Iris pigment epithelial cell (primary cell): ENCODE measurements around the gene C1orf53.
"Not testable (repeated sequence)": the region's sequence is repeated elsewhere in the genome, so short reads cannot be mapped to it uniquely, and the experiment has no call there.

Experiments used
- DNase-seq: peaks from one replicate; pipeline ENCODE4 v3.0.0-alpha.2; 2011; ENCODE audit warnings: low read depth

The C1orf53 gene

DNA sequence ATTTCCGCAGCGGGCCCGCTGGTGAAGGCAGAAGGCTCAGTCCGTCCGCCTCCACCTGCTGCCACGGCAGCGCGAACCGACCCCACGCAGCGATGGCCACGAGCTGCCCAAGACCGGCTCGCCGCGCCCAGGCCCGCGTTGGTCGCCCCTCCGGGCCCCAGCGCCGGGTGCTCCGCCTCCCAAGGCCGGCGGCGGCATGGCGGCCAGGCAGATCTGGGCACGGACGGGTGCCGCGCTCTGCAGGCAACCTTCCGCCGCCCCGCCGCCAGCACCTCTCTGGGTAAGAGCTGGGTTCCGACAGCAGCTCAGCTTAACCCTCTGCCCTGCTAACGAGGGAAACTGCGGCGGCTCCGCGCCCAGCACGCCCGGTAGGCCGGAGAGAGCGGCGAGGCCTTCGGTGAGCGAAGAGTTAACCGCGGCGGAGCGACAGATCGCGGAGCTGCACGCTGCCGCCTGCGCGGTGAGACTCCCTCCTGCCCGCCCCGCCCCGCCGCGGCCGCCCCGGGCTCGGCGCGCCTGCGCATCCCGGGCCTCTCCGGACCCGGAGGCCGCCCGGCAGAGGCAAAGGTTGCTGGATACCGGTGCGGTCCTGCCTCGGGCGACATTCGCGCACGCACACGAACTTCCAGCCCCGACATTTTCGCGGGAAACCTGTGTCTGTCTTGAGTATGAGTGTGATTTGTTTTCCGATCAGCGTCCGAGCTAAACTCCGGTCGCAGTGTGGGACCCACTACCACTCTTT lies at the start of gene C1orf53:
C1orf53 (plus strand) TSS at position 177 of the 742 bp plus-strand sequence; CDS start at position 197, 20 bp downstream.
- peak; percentile 86 for DNase-seq

DNA sequence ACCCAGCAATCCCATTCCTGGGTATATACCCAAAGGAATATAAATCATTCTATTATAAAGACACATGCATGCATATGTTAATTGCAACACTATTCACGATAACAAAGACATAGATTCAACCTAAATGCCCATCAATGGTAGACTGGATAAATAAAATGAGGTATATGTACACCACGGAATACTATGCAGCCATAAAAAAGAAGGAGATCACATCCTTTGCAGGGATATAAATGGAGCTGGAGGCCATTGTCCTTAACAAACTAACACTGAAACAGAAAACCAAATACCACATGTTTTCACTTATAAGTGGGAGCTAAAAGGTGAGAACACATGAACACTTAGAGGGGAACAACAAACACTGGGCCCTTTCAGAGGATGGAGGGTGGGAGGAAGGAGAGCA lies 46.7 kb upstream of the C1orf53 start:
- DNase-seq = not testable (repeated sequence)

DNA sequence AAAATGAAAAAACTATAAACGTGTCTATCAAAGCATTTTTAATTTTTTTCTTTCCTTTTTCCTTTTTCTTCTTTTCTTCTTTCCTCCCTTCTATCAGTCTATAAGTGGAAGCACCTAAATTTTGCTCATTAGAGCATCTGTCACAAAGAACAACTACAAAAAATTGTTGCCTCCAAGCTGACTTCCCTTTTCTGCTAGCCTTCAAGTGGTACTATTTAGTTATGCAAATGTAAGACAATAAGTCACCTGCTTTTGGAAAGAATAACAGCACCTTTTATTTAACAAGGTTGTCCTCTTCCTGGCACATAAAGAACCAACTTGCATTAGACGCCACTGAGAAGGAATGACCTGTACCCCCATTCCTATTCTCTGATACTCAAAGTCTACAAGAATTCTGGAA lies 45.0 kb upstream of the C1orf53 start:
- DNase-seq = no peak

DNA sequence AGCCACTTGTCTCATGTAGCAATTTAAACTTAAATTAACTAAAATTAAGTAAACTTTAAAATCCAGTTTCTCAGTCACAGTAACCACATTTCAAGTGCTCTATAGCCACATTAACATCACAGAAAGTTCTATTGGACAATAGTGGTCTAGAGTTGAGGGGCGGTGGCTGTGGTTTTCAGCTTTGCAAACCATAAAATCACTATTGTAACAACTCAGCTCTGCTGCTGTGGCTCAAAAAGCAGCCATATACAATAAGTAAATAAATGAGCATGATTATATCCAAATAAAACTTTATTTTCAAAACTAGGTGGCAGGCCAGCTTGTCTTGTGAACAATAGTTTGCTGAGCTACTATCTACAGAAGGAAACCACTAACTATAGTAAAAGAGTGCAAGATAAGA lies 43.4 kb upstream of the C1orf53 start:
- DNase-seq = no peak

DNA sequence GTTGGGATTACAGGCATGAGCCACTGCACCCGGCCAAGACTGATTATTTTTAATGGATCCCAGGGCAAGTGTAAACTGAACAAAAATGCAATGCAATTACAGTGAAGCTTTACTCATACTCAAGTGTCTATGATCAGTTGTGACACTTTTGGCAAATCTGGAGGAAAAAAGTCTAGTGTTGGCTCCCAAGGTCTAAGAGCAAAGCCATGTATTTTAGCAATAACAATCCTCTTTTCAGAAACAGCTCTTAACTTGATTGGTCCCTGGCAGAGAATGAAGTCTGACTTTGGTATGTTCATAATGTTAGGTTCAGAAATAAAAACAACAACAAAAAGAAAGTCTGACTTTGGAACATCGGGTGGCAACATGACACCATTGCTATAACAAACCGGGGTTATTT lies 40.2 kb upstream of the C1orf53 start:
- DNase-seq = no peak

DNA sequence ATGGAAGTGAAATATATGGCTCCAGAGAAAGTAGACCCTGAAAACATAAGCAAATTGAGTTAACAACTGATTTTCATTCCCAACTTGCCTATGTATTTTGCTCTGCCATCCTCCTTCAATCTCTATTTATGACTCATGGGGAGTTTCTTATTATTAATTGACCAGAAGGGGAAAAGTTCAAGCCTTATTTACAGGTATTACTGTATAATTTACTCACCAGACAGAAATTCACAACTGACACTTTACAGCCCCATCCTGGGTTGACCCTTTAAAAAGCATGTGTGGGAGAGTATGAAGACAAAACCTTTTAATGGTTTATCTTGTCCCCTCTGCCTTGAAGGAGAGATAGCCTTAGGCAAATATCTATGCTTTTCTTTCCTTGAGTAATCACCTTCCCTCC lies 39.8 kb upstream of the C1orf53 start:
- DNase-seq = peak; percentile 11

DNA sequence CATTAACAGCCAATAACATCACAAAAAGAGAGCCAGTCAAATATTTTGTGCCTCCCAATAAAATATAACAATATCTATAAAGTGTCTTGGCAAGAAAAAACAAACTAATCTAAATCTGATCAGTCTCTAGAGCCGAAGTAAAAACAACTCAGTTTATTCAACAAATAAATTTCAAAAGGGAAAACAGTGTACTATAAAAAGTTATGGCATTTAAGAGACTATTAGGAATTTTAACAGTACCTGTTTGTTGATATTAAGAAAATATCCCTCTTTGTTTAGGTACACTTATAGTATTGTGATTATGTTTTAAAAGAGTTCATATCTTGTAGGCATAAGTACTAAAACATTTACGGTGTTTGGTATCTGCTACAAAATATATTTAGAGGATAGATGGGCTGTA lies 36.6 kb upstream of the C1orf53 start:
- DNase-seq = no peak

DNA sequence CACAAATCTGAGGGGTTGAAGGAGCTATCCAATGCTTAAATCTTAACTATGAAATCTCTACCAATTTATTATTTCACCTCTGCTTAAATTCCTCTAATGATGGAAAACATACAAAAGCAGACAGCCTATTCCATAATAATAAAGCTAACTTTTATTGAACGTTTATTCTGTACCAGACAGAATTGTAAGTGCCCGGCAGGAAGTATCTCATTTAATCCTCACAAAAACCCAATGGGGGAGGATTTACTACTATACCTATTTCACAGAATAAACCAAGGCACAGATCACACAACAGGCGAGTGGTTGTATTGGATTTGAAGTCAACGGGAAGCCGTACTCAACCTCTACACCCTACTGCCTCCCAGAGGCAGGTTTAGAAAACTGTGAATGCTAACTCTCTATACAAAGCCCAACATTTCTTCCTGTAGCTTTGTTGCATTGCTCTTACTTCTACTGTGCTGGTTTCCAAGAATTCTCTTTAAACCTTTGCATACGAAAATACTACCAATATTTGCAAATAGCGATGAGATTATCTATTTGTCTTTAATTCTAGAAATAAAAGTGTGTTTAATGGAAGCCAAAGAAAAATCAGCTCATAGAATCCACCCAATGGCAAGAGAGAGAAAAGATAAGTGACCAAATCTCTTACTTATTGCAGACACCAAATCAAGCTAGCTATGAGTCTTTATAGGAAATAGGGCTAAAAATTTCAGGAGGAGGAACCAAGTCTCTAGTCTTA lies 33.5 kb upstream of the C1orf53 start:
- peak; percentile 72 for DNase-seq

DNA sequence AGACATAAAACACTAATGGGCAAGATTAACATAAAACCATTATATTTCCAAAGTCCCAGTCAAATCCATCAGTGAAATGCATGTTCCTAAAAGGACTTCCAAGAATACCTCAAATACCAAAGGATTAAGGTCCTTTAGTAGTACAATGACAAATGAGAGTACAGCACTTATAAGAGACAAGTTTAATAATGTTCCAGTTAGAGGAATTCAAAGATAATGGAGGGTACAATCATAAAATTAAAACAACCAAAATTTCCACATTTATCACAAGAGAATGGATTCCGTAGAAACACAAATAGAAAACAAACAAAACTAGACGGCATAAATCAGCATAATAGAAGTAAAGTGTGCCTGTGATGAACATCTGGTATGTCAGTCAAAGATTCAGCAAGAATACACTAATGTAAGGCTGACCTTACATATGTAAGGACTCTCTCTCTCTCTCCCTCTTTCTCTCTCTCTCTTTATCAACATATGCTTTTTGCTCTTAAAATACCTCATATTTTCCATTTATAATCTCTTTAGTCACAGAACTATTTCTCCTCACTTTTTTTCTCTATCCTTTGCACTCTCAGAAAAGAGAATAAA lies 32.8 kb upstream of the C1orf53 start:
- DNase-seq = no peak

DNA sequence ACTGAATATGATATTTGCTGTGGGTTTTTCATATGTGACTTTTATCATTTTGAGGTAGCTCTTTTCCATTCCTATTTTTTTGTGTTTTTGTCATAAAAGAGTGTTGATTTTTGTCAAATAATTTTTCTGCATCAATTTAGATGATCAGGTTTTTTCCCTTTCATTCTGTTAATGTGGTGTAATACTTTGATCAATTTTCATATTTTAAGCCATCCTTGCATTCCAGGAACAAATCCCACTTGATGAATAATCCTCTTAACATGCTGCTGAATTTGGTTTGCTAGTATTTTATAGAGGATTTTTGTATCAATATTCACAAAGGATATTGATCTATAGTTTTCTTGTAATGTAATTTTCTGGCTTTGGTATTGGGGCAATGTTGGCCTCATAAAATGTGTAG lies 25.5 kb upstream of the C1orf53 start:
- DNase-seq = no peak

DNA sequence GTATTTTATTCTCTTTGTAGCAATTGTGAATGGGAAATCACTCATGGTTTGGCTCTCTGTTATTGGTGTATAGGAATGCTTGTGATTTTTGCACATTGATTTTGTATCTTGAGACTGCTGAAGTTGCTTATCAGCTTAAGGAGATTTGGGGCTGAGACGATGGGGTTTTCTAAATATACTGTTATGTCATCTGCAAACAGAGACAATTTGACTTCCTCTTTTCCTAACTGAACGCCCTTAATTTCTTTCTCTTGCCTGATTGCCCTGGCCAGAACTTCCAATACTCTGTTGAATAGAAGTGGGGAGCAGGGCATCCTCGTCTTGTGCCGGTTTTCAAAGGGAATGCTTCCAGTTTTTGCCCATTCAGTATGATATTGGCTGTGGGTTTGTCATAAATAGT lies 22.0 kb upstream of the C1orf53 start:
- DNase-seq = not testable (repeated sequence)

DNA sequence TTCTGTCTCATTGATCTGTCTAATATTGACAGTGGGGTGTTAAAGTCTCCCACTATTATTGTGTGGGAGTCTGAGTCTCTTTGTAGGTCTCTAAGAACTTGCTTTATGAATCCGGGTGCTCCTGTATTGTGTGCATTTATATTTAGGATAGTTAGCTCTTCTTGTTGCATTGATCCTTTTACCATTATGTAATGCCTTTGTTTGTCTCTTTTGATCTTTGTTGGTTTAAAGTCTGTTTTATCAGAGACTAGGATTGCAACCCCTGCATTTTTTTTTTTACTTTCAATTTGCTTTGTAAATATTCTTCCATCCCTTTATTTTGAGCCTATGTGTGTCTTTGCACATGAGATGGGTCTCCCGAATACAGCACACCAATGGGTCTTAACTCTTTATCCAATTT lies 20.2 kb upstream of the C1orf53 start:
- not testable (repeated sequence) for DNase-seq

DNA sequence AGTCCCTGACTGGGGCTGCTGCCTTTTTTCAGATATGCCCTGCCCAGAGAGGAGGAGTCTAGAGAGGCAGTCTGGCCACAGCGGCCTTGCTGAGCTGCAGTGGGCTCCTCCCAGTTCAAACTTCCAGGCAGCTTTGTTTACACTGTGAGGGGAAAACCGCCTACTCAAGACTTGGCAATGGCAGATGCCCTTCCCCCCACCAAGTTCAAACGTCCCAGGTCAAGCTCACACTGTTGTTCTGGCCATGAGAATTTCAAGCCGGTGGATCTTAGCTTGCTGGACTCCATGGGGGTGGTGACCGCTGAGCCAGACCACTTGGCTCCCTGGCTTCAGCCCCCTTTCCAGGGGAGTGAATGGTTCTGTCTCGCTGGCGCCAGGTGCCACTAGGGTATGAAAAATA lies 18.3 kb upstream of the C1orf53 start:
- no peak for DNase-seq

DNA sequence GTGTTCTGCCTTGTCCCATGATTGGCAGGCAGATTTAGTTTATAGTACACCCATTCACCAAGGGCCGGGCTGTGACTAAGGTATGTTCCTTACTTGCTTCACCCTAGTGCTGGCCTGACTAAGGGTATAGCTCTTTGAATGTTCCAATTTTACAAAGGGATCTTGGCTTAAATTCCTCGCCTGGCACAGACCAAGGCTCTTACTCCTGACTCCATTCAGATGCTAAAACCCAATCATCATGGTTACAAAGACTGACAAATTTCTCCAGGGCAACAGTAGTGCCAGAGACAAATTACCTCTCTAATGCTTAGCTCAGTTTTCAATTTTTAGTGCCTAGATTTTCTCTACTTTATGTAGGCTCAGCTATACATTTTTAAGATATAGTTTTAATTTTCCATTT lies 11.5 kb upstream of the C1orf53 start:
- no peak for DNase-seq

DNA sequence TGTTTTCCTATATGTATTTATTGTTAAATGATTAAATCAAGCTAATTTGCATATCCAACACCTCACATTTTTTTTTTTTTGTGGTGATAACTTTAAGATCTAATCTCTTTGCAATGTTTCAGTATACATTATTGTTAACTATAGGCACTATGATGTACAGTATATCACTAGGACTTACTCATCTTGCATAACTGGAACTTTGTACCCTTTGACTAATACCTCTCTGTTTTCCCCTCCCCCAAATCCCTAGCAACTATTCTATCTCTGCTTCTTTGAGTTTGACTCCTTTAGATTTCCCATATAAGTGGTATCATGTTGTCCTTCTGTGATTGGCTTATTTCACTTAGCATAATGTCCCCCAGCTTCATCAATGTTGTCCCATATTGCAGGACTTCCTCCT lies 9.7 kb upstream of the C1orf53 start:
- DNase-seq = no peak

DNA sequence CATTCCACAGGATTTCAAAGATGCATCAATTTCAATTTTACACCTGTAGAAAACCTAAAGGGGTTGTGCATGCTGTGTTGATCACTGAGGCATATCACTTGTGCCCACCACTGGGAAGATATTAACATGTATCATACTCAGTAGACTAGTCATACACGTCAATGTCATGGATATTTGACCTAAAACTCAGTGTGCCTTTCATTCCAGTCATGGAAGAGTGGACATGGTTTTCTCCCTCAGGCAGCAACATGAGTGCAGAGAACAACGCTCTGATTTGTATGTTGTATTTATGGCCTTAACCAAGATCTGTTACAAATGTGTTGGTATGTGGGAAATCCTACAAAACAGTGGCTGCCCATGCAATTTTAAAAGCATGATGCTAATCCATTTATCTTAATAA lies 6.1 kb upstream of the C1orf53 start:
- DNase-seq = no peak

DNA sequence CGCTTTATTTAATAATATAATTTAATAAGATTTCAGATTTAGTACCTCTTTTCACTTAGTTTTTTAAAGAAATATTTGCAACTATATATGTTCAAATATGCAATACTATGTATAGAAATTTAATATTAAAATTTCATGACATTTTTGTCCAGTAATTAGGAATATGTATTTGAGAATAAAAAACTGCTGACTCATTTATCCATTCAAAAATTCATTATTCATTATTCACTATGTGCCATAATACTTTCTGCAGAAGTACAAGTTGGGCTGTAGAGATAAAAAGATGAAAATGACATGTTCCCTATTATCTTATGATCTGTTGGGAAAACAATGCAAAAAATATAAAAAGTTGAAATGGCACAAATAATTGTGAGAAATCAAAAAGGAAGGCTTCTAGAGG lies 3.4 kb upstream of the C1orf53 start:
- DNase-seq = no peak

DNA sequence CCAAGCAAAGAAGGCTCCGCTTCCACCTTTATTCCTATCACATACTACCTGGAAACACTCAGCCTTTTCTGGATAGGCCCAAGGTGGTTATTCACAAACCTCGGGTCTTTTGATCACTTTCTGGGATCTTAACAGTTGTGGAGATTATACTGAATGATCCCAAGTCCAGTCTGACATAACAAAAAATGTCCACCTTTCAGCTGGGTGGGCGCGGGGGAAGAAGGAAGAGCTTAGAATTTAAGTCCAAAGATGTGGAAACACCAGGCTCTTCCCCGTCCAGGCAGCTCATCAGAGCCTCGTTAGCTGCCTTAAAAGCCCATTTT lies 338 bp upstream of the C1orf53 start:
- DNase-seq = no peak

DNA sequence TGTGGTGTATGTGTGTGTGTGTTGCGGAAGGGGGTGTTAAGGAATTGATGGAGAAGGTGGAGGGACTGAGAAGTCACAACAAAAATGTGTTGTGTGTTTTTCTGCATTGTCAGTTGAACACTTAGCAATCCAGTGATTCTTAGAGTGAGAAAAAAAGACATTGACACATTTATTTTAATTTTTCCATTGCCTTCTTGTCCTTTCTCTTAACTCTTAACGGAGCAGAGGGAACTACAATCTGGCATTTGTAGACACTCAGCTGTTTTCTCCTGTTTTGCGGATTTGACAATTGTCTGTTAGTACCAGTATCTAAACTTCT lies 725 bp downstream of the C1orf53 start:
- DNase-seq = no peak

DNA sequence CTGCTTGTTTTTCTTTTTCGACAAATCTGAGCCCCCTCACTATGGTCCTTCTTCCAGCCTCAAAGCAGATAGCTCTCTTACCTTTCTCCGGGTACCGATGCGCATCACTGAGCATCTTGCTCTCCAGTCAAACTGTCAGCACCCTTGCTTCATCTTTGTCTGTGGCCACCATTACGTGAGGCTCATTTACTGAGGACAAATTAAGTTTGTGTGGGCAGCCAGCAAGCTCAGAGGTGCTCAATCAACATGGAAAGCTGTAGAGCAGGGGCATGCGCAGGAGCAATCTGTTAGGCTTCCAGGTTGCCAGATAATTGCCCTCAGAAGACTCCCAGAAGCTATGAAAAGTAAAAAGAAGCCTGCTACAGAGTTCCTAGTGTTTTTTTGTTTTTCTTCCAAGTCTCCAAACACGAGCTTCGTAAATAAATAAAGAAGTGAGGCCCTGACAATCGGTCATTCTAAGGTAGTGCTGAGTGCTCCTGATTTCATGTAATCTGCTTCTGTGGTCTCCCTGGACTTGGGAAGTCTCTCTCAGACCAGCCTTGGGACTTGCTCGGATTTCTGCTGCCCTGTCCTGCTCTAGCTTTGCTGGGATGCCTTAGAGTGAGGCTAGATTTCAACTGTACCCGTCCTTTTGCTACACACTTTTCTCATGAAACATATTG lies 1.8 kb downstream of the C1orf53 start:
- no peak for DNase-seq

DNA sequence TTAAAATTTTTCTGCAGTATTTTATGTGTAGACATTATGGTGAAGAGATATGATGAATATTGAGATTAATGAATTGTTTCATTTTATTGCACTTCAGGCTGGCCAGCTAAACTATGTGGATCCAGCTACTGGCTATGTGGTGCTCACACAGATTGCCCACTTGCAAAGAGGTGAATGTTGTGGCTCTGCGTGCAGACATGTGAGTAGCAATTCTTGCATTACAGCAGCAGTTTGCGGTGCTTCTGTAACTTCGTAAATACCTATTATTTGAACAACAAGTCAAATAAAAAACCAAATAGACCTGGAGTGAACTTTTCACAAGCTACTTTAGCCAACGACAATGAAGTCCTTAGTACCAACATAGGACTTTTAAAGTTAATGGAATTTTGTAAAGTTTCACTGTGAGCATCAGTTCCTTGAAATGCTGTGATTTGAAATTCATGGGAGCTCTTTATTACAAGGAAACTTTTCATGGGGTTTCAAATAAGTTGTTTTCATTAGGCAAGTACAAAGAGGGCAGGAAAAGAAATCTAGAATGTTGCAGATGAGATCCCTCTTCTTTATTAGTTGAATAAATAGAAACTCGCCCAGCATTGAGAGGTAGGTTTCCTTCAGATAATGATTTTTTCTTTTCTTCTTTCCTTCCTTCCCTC lies 3.4 kb downstream of the C1orf53 start:
- no peak for DNase-seq

DNA sequence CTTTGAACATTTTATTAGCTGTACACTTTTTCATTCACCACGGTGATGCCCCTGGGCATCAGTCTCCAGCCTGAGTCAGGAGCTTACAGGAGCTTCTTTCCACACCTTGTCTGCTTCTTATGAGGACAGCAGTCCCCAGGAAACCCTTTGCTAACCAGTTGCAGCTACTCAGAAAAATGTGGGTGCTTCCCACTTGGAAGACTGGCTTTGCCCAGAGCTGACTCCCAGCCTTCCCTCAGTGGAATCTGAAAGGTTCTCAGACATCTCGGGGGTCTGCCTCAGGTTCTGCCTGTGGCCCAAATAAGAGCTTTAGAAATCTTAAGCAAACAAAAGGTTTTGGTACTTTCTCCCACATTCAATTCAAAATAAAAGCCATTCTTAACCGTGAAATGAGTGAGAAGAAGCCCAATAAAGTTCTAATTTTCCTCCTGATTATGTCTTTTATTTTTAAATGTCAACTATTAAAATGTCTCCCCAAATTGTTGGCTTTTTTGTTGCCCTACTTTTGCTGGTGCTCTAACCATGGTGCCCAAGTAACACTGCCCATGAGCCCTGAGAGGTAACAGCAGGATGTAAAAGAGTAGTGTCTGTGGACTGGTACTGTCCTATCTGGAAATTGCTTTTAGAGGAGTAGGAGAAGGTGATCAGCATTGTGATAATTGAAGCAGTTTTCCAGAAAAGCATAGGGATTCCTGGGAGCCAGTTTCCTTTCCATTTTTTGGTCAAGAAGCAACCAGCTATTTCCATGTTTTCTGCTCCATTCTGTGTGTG lies 5.6 kb downstream of the C1orf53 start:
- no peak for DNase-seq
